IPS-NIHi7 (cell line): Measurements from ENCODE around the gene RHOBTB3.
A peak's percentile ranks its signal among the peaks of the same experiment; 100 is the strongest.

Source experiments
- DNase-seq: peaks from one replicate; pipeline ENCODE4 v3.0.0; 2012; ENCODE audit warnings: mixed read lengths; ENCODE audit errors: extremely low spot score

Gene RHOBTB3

GRCh38 chr5:95713960-95714710 lies 17.0 kb upstream of the RHOBTB3 start:
- DNase-seq = no peak

GRCh38 chr5:95715799-95716461 lies 15.2 kb upstream of the RHOBTB3 start:
- DNase-seq = no peak

- DNase-seq = no peak
These were observed 13.7 kb upstream of the RHOBTB3 start for GRCh38 chr5:95717439-95717838.

GRCh38 chr5:95718203-95718602 lies 12.9 kb upstream of the RHOBTB3 start:
- DNase-seq = no peak

- no peak for DNase-seq
These were observed 12.4 kb upstream of the RHOBTB3 start for GRCh38 chr5:95718738-95719137.

GRCh38 chr5:95720094-95720786 lies 10.9 kb upstream of the RHOBTB3 start:
- DNase-seq = no peak

- DNase-seq = no peak
These were observed 9.4 kb upstream of the RHOBTB3 start for GRCh38 chr5:95721582-95722295.

GRCh38 chr5:95723632-95724369 lies 7.3 kb upstream of the RHOBTB3 start:
- peak; percentile 50 for DNase-seq

GRCh38 chr5:95725071-95725820 lies 5.9 kb upstream of the RHOBTB3 start:
- DNase-seq = no peak

- DNase-seq = no peak
These were observed 5.0 kb upstream of the RHOBTB3 start for GRCh38 chr5:95725937-95726810.

- no peak for DNase-seq
These were observed 4.0 kb upstream of the RHOBTB3 start for GRCh38 chr5:95726811-95727763.

GRCh38 chr5:95727764-95728191 lies 3.4 kb upstream of the RHOBTB3 start:
- no peak for DNase-seq

- no peak for DNase-seq
These were observed 2.5 kb upstream of the RHOBTB3 start for GRCh38 chr5:95728494-95729114.

- no peak for DNase-seq
These were observed 1.8 kb upstream of the RHOBTB3 start for GRCh38 chr5:95729115-95730010.

- no peak for DNase-seq
These were observed 980 bp upstream of the RHOBTB3 start for GRCh38 chr5:95730011-95730700.
